Gastroesophageal sphincter (tissue), 4 donors: ENCODE data around the gene CCL25. TPM values are rescaled to one million over a fixed set of nuclear protein-coding genes. Genes with fewer than 3 reads are reported as not detected.

ENCODE experiments used
- ATAC-seq: fragments of 150-250 bp; one replicate; pipeline ENCODE4 v1.9.1; 2016; ENCODE audit warnings: mild to moderate bottlenecking, moderate library complexity
- H3K27ac ChIP-seq, 4 donors: fragments of 200-600 bp; sonication (generic) in 3 of 4; 1 replicate in 3 of 4; 2 replicates in 1 of 4; pipeline ENCODE4 v1.5.1; 2016 to 2019
- H3K27me3 ChIP-seq: fragments of 200-600 bp; sonication (generic); one replicate; pipeline ENCODE4 v1.5.1; 2019
- H3K36me3 ChIP-seq, 2 donors: fragments of 200-600 bp; sonication (generic); one replicate each; pipeline ENCODE4 v1.5.1; 2019; ENCODE audit warnings: control low read depth in 1 of 2
- H3K4me1 ChIP-seq, 3 donors: fragments of 200-600 bp; sonication (generic); 1 replicate in 2 of 3; 2 replicates in 1 of 3; pipeline ENCODE4 v1.5.1; 2016 to 2019; ENCODE audit warnings: control low read depth in 2 of 3
- H3K4me3 ChIP-seq, 2 donors: fragments of 200-600 bp; sonication (generic); one replicate each; pipeline ENCODE4 v1.5.1; 2019; ENCODE audit warnings: mild to moderate bottlenecking in 1 of 2, moderate library complexity in 1 of 2
- H3K9me3 ChIP-seq, 3 donors: fragments of 200-600 bp; sonication (generic); one replicate each; pipeline ENCODE4 v1.5.1; 2017 to 2019; ENCODE audit warnings: control low read depth in 2 of 3
- EP300 ChIP-seq: sonication (generic); formaldehyde crosslinking; IDR thresholded peaks from one replicate; pipeline ENCODE4 v1.6.1; 2017; ENCODE audit warnings: antibody characterized with exemption, mild to moderate bottlenecking
- POLR2A ChIP-seq, 2 donors: fragments of 450-650 bp; IDR thresholded peaks; one replicate each; pipeline ENCODE4 v1.6.1; 2017; ENCODE audit warnings: antibody characterized with exemption in 2 of 2, mild to moderate bottlenecking in 2 of 2, moderate library complexity in 1 of 2
- POLR2AphosphoS5 ChIP-seq: sonication (generic); formaldehyde crosslinking; IDR thresholded peaks from one replicate; pipeline ENCODE4 v1.6.1; 2017; ENCODE audit warnings: antibody characterized with exemption
- WGBS, 2 donors: methylation state at CpG; one replicate each; pipeline ENCODE4 v1.1.5; 2018; ENCODE audit warnings: low coverage in 1 of 2; 5-methylcytosine and 5-hydroxymethylcytosine counted together
- total RNA-seq, 4 donors: library from RNA; depleted of rRNA; stranded (reverse); fragments of >200 nt; gene quantifications; one replicate each; pipeline ENCODE4 v1.1.0, GENCODE V29; 2016
- TF ChIP-seq, protein P1 (sequence below), 4 experiments: fragments of 200-600 bp in 2 of 4; fragments of 450-650 bp in 2 of 4; sonication (generic) in 1 of 4; IDR thresholded peaks; one replicate each; pipeline ENCODE4 v1.5.1; 2017 to 2019; ENCODE audit warnings: antibody characterized with exemption in 4 of 4, mild to moderate bottlenecking in 2 of 4, moderate library complexity in 2 of 4

CCL25 gene
- total RNA-seq, 4 donors from 2014 or later: not detected

DNA sequence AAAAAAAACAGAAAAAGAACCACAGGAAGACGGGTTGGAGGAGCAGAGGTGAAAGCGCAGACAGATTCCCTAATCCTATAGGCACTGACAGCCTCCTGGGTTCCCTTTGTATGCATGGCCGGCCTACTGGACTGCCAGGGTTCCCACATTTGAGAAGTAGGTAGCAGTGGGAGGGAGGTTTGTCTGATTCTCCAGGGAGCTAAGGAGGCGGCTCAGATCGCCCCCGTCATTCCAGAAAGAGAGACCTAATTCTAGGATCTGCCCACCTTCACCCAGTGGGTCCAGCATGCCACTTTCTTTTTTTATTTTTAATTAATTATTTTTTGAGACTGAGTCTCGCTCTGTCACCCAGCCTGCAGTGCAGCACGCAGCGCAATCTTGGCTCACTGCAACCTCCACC lies 9.7 kb upstream of the CCL25 start:
- no peak overlapping the region for H3K27ac ChIP-seq
- TF ChIP-seq, protein P1, sequence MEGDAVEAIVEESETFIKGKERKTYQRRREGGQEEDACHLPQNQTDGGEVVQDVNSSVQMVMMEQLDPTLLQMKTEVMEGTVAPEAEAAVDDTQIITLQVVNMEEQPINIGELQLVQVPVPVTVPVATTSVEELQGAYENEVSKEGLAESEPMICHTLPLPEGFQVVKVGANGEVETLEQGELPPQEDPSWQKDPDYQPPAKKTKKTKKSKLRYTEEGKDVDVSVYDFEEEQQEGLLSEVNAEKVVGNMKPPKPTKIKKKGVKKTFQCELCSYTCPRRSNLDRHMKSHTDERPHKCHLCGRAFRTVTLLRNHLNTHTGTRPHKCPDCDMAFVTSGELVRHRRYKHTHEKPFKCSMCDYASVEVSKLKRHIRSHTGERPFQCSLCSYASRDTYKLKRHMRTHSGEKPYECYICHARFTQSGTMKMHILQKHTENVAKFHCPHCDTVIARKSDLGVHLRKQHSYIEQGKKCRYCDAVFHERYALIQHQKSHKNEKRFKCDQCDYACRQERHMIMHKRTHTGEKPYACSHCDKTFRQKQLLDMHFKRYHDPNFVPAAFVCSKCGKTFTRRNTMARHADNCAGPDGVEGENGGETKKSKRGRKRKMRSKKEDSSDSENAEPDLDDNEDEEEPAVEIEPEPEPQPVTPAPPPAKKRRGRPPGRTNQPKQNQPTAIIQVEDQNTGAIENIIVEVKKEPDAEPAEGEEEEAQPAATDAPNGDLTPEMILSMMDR (IDR thresholded peaks at IDR 0.05): no peak
- TF ChIP-seq POLR2A (IDR thresholded peaks at IDR 0.05) (no peak), EP300 (no peak), POLR2AphosphoS5 (no peak)
- peaks cover 56% of the 10 kb centered on the region for H3K27me3 ChIP-seq
- no peak for ATAC-seq
- 80 to 90% methylated on average over 5 to 9 of the region's 9 CpGs for WGBS, 2 donors
- H3K4me1 ChIP-seq: no peaks in the 10 kb centered on the region
- no peak overlapping the region for H3K4me3 ChIP-seq
- H3K36me3 ChIP-seq: no peaks in the 10 kb centered on the region
- H3K9me3 ChIP-seq: no peaks in the 10 kb centered on the region

DNA sequence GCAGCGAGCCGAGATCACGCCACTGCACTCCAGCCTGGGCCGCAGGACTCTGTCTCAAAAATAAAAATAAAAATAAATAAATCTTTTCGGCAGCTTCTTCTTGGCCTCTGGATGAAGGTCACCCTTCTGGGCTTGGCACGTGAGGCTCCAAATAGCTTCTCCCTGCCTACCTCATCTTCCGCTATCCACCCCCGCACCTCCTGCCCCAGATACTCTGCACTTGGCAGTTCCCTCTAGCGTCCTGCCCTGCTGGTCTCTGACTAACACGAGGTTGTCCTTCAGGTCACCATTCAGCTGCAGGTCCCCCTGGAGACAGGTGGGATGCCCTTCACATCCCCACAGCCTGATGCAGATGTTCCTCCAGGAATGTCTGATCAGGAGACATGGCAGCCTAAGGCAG lies 8.5 kb upstream of the CCL25 start:
- Histone ChIP-seq H3K27ac (no peak overlapping the region), H3K4me3 (no peak overlapping the region), H3K36me3 (no peaks in the 10 kb centered on the region), H3K27me3 (peaks cover 56% of the 10 kb centered on the region), H3K4me1 (no peaks in the 10 kb centered on the region), H3K9me3 (no peaks in the 10 kb centered on the region)
- no peak for ATAC-seq
- 73 to 84% methylated on average over 6 to 9 of the region's 10 CpGs for WGBS, 2 donors
- TF ChIP-seq EP300: no peak
- TF ChIP-seq, protein P1 (IDR thresholded peaks at IDR 0.05): no peak
- no peak for TF ChIP-seq POLR2A (IDR thresholded peaks at IDR 0.05)
- no peak for TF ChIP-seq POLR2AphosphoS5

DNA sequence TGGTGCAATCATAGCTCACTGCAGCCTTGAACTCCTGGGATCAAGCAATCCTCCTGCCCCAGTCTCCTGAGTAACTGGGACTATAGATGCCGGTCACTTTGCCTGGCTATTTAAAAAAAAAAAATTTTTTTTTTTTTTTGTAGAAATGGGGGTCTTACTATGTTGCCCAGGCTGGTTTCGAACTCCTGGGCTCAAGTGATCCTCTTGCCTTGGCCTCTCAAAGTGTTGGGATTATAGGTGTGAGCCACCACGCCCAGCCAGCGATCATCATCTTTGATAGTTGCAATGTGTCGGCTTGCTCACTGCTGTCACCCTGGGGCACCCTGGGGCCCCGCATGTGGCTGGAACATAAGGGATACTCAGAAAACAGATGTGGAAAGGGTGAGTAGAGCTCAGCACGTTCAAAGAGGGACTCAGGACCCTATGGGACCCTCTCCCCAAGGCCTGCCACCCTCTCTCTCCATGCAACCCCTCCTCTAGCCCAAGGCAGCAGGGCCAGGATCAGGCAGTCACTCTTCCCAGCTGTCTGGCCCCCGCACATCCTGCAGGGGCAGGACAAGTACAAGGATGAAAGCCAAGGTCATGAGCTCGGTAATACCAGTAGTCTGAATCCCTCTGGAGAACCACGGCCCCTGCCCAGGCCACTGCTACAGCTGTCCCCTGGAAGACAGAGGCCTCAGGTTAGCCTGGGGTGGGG lies 6.5 kb upstream of the CCL25 start:
- H3K4me1 ChIP-seq: peaks cover 0 to 11% (median 9%) of the 10 kb centered on the region in 3 donors
- TF ChIP-seq POLR2AphosphoS5 (no peak), EP300 (no peak), POLR2A (IDR thresholded peaks at IDR 0.05) (no peak)
- TF ChIP-seq, protein P1 (IDR thresholded peaks at IDR 0.05): no peak
- ATAC-seq: no peak
- H3K9me3 ChIP-seq: no peaks in the 10 kb centered on the region
- H3K4me3 ChIP-seq: no peak overlapping the region
- WGBS, 2 donors: 72 to 83% methylated on average over 4 to 6 of the region's 10 CpGs
- H3K36me3 ChIP-seq: no peaks in the 10 kb centered on the region
- H3K27me3 ChIP-seq: peaks cover 59% of the 10 kb centered on the region
- no peak overlapping the region for H3K27ac ChIP-seq

DNA sequence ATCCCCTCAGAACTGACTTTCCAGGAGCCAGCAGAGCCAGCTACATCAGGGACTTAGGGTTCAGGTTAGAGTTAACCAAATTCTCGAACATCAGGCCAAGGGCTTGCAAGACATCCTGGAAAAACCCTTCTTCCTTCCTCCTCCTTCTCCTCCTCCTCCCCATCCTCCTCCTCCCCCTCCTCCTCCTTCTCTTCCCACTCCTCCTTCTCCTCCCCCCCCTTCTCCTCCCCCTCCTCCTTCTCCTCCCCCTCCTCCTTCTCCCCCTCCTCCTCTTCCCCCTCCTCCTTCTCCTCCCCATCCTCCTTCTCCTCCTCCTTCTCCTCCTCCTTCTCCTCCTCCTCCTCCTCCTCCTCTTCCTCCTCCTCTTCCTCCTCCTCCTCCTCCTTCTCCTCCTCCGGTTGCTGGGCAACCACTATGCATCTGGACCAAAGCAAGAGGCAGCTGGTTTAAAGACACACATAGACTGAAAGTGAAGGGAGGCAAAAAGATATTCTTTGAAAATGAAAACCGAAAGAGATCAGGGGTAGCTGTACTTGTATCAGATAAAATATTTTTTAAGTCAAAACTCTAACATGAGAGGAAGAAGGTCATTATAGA lies 5.9 kb upstream of the CCL25 start:
- H3K27ac ChIP-seq: no peak overlapping the region
- no peak for TF ChIP-seq POLR2AphosphoS5
- no peak for TF ChIP-seq EP300
- TF ChIP-seq, protein P1 (IDR thresholded peaks at IDR 0.05): no peak
- TF ChIP-seq POLR2A (IDR thresholded peaks at IDR 0.05): no peak
- H3K36me3 ChIP-seq: no peaks in the 10 kb centered on the region
- H3K4me3 ChIP-seq: no peak overlapping the region
- peaks cover 0 to 11% (median 9%) of the 10 kb centered on the region in 3 donors for H3K4me1 ChIP-seq
- no peak for ATAC-seq
- H3K27me3 ChIP-seq: peaks cover 53% of the 10 kb centered on the region
- no peaks in the 10 kb centered on the region for H3K9me3 ChIP-seq
- WGBS, 2 donors: 45% methylated on average over 2 of the region's 3 CpGs; no CpG with 5 or more reads in 1 of the 2 donors
